B cell (primary cell): Measurements from ENCODE around the gene SNCAIP.

Source experiments
- EZH2 ChIP-seq: IDR thresholded peaks from 2 replicates; pipeline ENCODE4 v1.6.1; 2012; ENCODE audit warnings: borderline replicate concordance, low read depth, mild to moderate bottlenecking, moderate library complexity, low read length; ENCODE audit not compliant: insufficient read depth, poor library complexity, severe bottlenecking
- TF ChIP-seq, protein P1 (sequence below): fragments of 200-600 bp; IDR thresholded peaks from one replicate; pipeline ENCODE4 v1.8.0; 2022; ENCODE audit warnings: antibody characterized with exemption, mild to moderate bottlenecking

DNA sequence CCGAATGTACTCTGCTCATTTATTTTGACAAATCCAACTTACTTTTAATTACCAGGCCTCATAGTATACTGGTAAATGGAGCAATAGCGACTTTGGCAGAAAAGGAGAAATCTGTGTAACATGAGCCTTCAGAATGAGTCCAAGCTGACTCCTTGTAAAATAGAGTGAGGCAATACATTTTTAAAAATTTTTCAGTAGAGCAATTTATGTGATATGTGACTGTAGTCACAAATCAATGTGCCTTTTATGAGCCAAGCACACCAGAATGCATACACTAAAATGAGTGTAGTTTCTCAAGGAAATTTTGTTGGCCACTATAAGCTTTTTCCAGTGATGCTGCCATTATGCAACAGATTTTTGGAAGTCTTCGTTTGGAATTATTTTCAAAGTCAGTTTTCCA is 73.8 kb downstream of the SNCAIP start:
- TF ChIP-seq EZH2, result no peak
- TF ChIP-seq, protein P1, sequence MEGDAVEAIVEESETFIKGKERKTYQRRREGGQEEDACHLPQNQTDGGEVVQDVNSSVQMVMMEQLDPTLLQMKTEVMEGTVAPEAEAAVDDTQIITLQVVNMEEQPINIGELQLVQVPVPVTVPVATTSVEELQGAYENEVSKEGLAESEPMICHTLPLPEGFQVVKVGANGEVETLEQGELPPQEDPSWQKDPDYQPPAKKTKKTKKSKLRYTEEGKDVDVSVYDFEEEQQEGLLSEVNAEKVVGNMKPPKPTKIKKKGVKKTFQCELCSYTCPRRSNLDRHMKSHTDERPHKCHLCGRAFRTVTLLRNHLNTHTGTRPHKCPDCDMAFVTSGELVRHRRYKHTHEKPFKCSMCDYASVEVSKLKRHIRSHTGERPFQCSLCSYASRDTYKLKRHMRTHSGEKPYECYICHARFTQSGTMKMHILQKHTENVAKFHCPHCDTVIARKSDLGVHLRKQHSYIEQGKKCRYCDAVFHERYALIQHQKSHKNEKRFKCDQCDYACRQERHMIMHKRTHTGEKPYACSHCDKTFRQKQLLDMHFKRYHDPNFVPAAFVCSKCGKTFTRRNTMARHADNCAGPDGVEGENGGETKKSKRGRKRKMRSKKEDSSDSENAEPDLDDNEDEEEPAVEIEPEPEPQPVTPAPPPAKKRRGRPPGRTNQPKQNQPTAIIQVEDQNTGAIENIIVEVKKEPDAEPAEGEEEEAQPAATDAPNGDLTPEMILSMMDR, result no peak
